ENCODE data around the gene MAPK9. TPM values are rescaled to one million over a fixed set of nuclear protein-coding genes. Genes with fewer than 3 reads are reported as not detected.

The MAPK9 gene
- total and polyA plus RNA-seq, 7 experiments from 2014 or later = 14.7 to 41.4 (median 30.4) TPM

GRCh38 chr5:180253036-180253824 lies 38.7 kb downstream of the MAPK9 start:
- ATAC-seq = no peak
- intact Hi-C loops (cut with micrococcal nuclease) = no loop called here

GRCh38 chr5:180251887-180252286 lies 40.0 kb downstream of the MAPK9 start:
- peaks cover 0 to 92% (median 31%) of the 10 kb centered on the region in 3 experiments for H3K9me3 ChIP-seq (ENCODE audit: control insufficient read depth in 2 of 3, low read length in 3 of 3)
- Mint-ChIP-seq H3K4me1 (peaks cover 0 to 10% (median 0%) of the 10 kb centered on the region in 7 donors), H3K27ac (no peak overlapping the region), H3K36me3 (peaks cover 50 to 94% (median 81%) of the 10 kb centered on the region in 5 donors), H3K9me3 (peaks cover 12 to 100% (median 68%) of the 10 kb centered on the region in 11 donors), H3K27me3 (no peaks in the 10 kb centered on the region), H3K4me3 (no peak overlapping the region)
- H3K27me3 ChIP-seq (ENCODE audit: control insufficient read depth in 2 of 2, insufficient read depth in 2 of 2, low read length in 2 of 2) = no peaks in the 10 kb centered on the region
- ChIA-PET POLR2A (no interaction called here), CTCF (no interaction called here)
- intact Hi-C loops (cut with micrococcal nuclease) = no loop called here
- peaks cover 5 to 69% (median 18%) of the 10 kb centered on the region in 3 experiments for H3K36me3 ChIP-seq (ENCODE audit: control insufficient read depth in 2 of 3, insufficient read depth in 3 of 3, low read length in 3 of 3)
- no peak overlapping the region for H3K4me3 ChIP-seq (ENCODE audit: low read length)
- no peak for DNase-seq
- no peaks in the 10 kb centered on the region for H3K4me1 ChIP-seq (ENCODE audit: control insufficient read depth in 2 of 2, insufficient read depth in 2 of 2, low read length in 2 of 2)
- no peak overlapping the region for H3K27ac ChIP-seq (ENCODE audit: low read depth, low read length)
- ATAC-seq = no peak

More at GRCh38 chr5:180253036-180253824, 38.7 kb downstream of the MAPK9 start:
- H3K9me3 ChIP-seq (ENCODE audit: control insufficient read depth in 2 of 3, low read length in 3 of 3) = peaks cover 0 to 93% (median 38%) of the 10 kb centered on the region in 3 experiments
- peaks cover 5 to 71% (median 18%) of the 10 kb centered on the region in 3 experiments for H3K36me3 ChIP-seq (ENCODE audit: control insufficient read depth in 2 of 3, insufficient read depth in 3 of 3, low read length in 3 of 3)
- H3K4me3 Mint-ChIP-seq = no peak overlapping the region
- peaks cover 12 to 100% (median 70%) of the 10 kb centered on the region in 11 donors for H3K9me3 Mint-ChIP-seq
- H3K36me3 Mint-ChIP-seq = peaks cover 50 to 94% (median 81%) of the 10 kb centered on the region in 5 donors
- no peak for DNase-seq
- H3K27me3 Mint-ChIP-seq = no peaks in the 10 kb centered on the region
- H3K27me3 ChIP-seq (ENCODE audit: control insufficient read depth in 2 of 2, insufficient read depth in 2 of 2, low read length in 2 of 2) = no peaks in the 10 kb centered on the region
- H3K27ac ChIP-seq (ENCODE audit: low read depth, low read length) = no peak overlapping the region
- H3K4me3 ChIP-seq (ENCODE audit: low read length) = no peak overlapping the region
- peaks cover 0 to 10% (median 0%) of the 10 kb centered on the region in 7 donors for H3K4me1 Mint-ChIP-seq
- CTCF ChIA-PET = no interaction called here
- H3K27ac Mint-ChIP-seq = no peak overlapping the region
- no peaks in the 10 kb centered on the region for H3K4me1 ChIP-seq (ENCODE audit: control insufficient read depth in 2 of 2, insufficient read depth in 2 of 2, low read length in 2 of 2)
- POLR2A ChIA-PET = no interaction called here

- Histone ChIP-seq H3K27me3 (ENCODE audit: control insufficient read depth in 2 of 2, insufficient read depth in 2 of 2, low read length in 2 of 2) (no peaks in the 10 kb centered on the region), H3K36me3 (ENCODE audit: control insufficient read depth in 2 of 3, insufficient read depth in 3 of 3, low read length in 3 of 3) (peaks cover 5 to 69% (median 18%) of the 10 kb centered on the region in 3 experiments), H3K27ac (ENCODE audit: low read depth, low read length) (no peak overlapping the region), H3K9me3 (ENCODE audit: control insufficient read depth in 2 of 3, low read length in 3 of 3) (peaks cover 0 to 85% (median 31%) of the 10 kb centered on the region in 3 experiments), H3K4me3 (ENCODE audit: low read length) (no peak overlapping the region), H3K4me1 (ENCODE audit: control insufficient read depth in 2 of 2, insufficient read depth in 2 of 2, low read length in 2 of 2) (no peaks in the 10 kb centered on the region)
- H3K27ac Mint-ChIP-seq = no peak overlapping the region
- H3K4me3 Mint-ChIP-seq = no peak overlapping the region
- peaks cover 0 to 10% (median 0%) of the 10 kb centered on the region in 7 donors for H3K4me1 Mint-ChIP-seq
- H3K9me3 Mint-ChIP-seq = peaks cover 12 to 100% (median 67%) of the 10 kb centered on the region in 11 donors
- H3K27me3 Mint-ChIP-seq = no peaks in the 10 kb centered on the region
- no peak for ATAC-seq
- CTCF ChIA-PET = no interaction called here
- DNase-seq = no peak
- H3K36me3 Mint-ChIP-seq = peaks cover 54 to 96% (median 82%) of the 10 kb centered on the region in 5 donors
- POLR2A ChIA-PET = no interaction called here
- intact Hi-C loops (cut with micrococcal nuclease) = no loop called here
Observed at GRCh38 chr5:180251141-180251540, 40.7 kb downstream of the MAPK9 start.

GRCh38 chr5:180250329-180250728 lies 41.6 kb downstream of the MAPK9 start:
- ChIA-PET CTCF (no interaction called here), POLR2A (no interaction called here)
- Histone ChIP-seq H3K4me1 (ENCODE audit: control insufficient read depth in 2 of 2, insufficient read depth in 2 of 2, low read length in 2 of 2) (no peaks in the 10 kb centered on the region), H3K27ac (ENCODE audit: low read depth, low read length) (no peak overlapping the region), H3K9me3 (ENCODE audit: control insufficient read depth in 2 of 3, low read length in 3 of 3) (peaks cover 0 to 81% (median 31%) of the 10 kb centered on the region in 3 experiments), H3K4me3 (ENCODE audit: low read length) (no peak overlapping the region), H3K36me3 (ENCODE audit: control insufficient read depth in 2 of 3, insufficient read depth in 3 of 3, low read length in 3 of 3) (peaks cover 5 to 72% (median 18%) of the 10 kb centered on the region in 3 experiments), H3K27me3 (ENCODE audit: control insufficient read depth in 2 of 2, insufficient read depth in 2 of 2, low read length in 2 of 2) (no peaks in the 10 kb centered on the region)
- H3K27me3 Mint-ChIP-seq = no peaks in the 10 kb centered on the region
- intact Hi-C loops (cut with micrococcal nuclease) = no loop called here
- no peak overlapping the region for H3K27ac Mint-ChIP-seq
- peaks cover 9 to 98% (median 62%) of the 10 kb centered on the region in 11 donors for H3K9me3 Mint-ChIP-seq
- H3K36me3 Mint-ChIP-seq = peaks cover 51 to 93% (median 79%) of the 10 kb centered on the region in 5 donors
- ATAC-seq (no peak), DNase-seq (no peak)
- peak overlapping the region in 1 of 10 donors; percentile 18 for H3K4me3 Mint-ChIP-seq
- H3K4me1 Mint-ChIP-seq = peaks cover 0 to 10% (median 0%) of the 10 kb centered on the region in 7 donors

GRCh38 chr5:180241600-180241999 lies 50.3 kb downstream of the MAPK9 start:
- DNase-seq = no peak
- H3K4me3 Mint-ChIP-seq = no peak overlapping the region
- no peak overlapping the region for H3K4me3 ChIP-seq (ENCODE audit: low read length)
- no peak overlapping the region for H3K27ac Mint-ChIP-seq
- ChIA-PET CTCF (no interaction called here), POLR2A (no interaction called here)
- no peak for ATAC-seq
- peaks cover 38 to 95% (median 89%) of the 10 kb centered on the region in 5 donors for H3K36me3 Mint-ChIP-seq
- H3K27ac ChIP-seq (ENCODE audit: low read depth, low read length) = no peak overlapping the region
- intact Hi-C loops (cut with micrococcal nuclease) = no loop called here
- H3K36me3 ChIP-seq (ENCODE audit: control insufficient read depth in 2 of 3, insufficient read depth in 3 of 3, low read length in 3 of 3) = peaks cover under 1 to 83% (median 10%) of the 10 kb centered on the region in 3 experiments
- no peaks in the 10 kb centered on the region for H3K27me3 ChIP-seq (ENCODE audit: control insufficient read depth in 2 of 2, insufficient read depth in 2 of 2, low read length in 2 of 2)
- H3K4me1 ChIP-seq (ENCODE audit: control insufficient read depth in 2 of 2, insufficient read depth in 2 of 2, low read length in 2 of 2) = no peaks in the 10 kb centered on the region
- H3K4me1 Mint-ChIP-seq = peaks cover 0 to 1% (median 0%) of the 10 kb centered on the region in 7 donors
- peaks cover 0 to 15% (median 6%) of the 10 kb centered on the region in 3 experiments for H3K9me3 ChIP-seq (ENCODE audit: control insufficient read depth in 2 of 3, low read length in 3 of 3)
- H3K27me3 Mint-ChIP-seq = no peaks in the 10 kb centered on the region
- H3K9me3 Mint-ChIP-seq = peaks cover 6 to 82% (median 22%) of the 10 kb centered on the region in 11 donors

- Mint-ChIP-seq H3K9me3 (peaks cover 2 to 65% (median 14%) of the 10 kb centered on the region in 11 donors), H3K4me1 (no peaks in the 10 kb centered on the region), H3K27ac (no peak overlapping the region), H3K36me3 (peaks cover 33 to 100% (median 94%) of the 10 kb centered on the region in 5 donors), H3K4me3 (no peak overlapping the region), H3K27me3 (no peaks in the 10 kb centered on the region)
- H3K27ac ChIP-seq (ENCODE audit: low read depth, low read length) = no peak overlapping the region
- CTCF ChIA-PET = no interaction called here
- H3K36me3 ChIP-seq (ENCODE audit: control insufficient read depth in 2 of 3, insufficient read depth in 3 of 3, low read length in 3 of 3) = peaks cover 7 to 90% (median 14%) of the 10 kb centered on the region in 3 experiments
- ATAC-seq (no peak), DNase-seq (no peak)
- peaks cover 0 to 9% (median 6%) of the 10 kb centered on the region in 3 experiments for H3K9me3 ChIP-seq (ENCODE audit: control insufficient read depth in 2 of 3, low read length in 3 of 3)
- no peaks in the 10 kb centered on the region for H3K27me3 ChIP-seq (ENCODE audit: control insufficient read depth in 2 of 2, insufficient read depth in 2 of 2, low read length in 2 of 2)
- intact Hi-C loops (cut with micrococcal nuclease) = no loop called here
- no peaks in the 10 kb centered on the region for H3K4me1 ChIP-seq (ENCODE audit: control insufficient read depth in 2 of 2, insufficient read depth in 2 of 2, low read length in 2 of 2)
- no peak overlapping the region for H3K4me3 ChIP-seq (ENCODE audit: low read length)
- POLR2A ChIA-PET = interaction anchor here (0.6 kb wide), 2 partner anchors 9 to 331 kb away, joined by 3 read pairs; no protein-coding TSS in a partner anchor
Observed at GRCh38 chr5:180238631-180239030, 53.3 kb downstream of the MAPK9 start.

Data from naive thymus-derived CD4-positive, alpha-beta T cell (primary cell).